HepG2 (cell line): ENCODE data around the gene PLOD3. TPM values are rescaled to one million over a fixed set of nuclear protein-coding genes. Genes with fewer than 3 reads are reported as not detected.

ENCODE experiments used
- ARID4A ChIP-seq: sonication (generic); formaldehyde crosslinking; IDR thresholded peaks from 2 replicates; pipeline ENCODE4 v1.5.0; 2020; ENCODE audit warnings: mild to moderate bottlenecking, missing genetic modification reagents, borderline replicate concordance
- ATF1 ChIP-seq: IDR thresholded peaks from 2 replicates; pipeline ENCODE4 v1.6.1; 2016; ENCODE audit warnings: mild to moderate bottlenecking, control low read depth
- ATF7-NPFF ChIP-seq: sonication (generic); formaldehyde crosslinking; IDR thresholded peaks from 2 replicates; pipeline ENCODE4 v1.8.1; 2023; ENCODE audit warnings: mild to moderate bottlenecking, low read depth, missing genetic modification reagents, moderate library complexity
- ERF ChIP-seq: IDR thresholded peaks from 2 replicates; pipeline ENCODE4 v1.6.1; 2018; ENCODE audit warnings: missing biosample characterization, missing genetic modification reagents
- FOSL2 ChIP-seq: sonication (generic); formaldehyde crosslinking; IDR thresholded peaks from 2 replicates; pipeline ENCODE4 v1.4.0; 2020; ENCODE audit warnings: missing genetic modification reagents
- FOXM1 ChIP-seq: sonication (generic); formaldehyde crosslinking; IDR thresholded peaks from 2 replicates; pipeline ENCODE4 v1.5.0; 2020; ENCODE audit warnings: missing genetic modification reagents
- FOXO1 ChIP-seq: sonication (generic); formaldehyde crosslinking; IDR thresholded peaks from 2 replicates; pipeline ENCODE4 v1.4.0; 2020; ENCODE audit warnings: missing genetic modification reagents
- HMGA1 ChIP-seq: sonication (generic); formaldehyde crosslinking; conservative IDR thresholded peaks from 2 replicates; pipeline ENCODE4 v1.4.0; 2020; ENCODE audit warnings: missing genetic modification reagents
- HOXA7 ChIP-seq: sonication (generic); formaldehyde crosslinking; IDR thresholded peaks from 2 replicates; pipeline ENCODE4 v1.8.1; 2022; ENCODE audit warnings: mild to moderate bottlenecking, missing genetic modification reagents, moderate library complexity
- ISX ChIP-seq: sonication (generic); formaldehyde crosslinking; conservative IDR thresholded peaks from 2 replicates; pipeline ENCODE4 v1.5.0; 2020; ENCODE audit warnings: missing genetic modification reagents
- JARID2 ChIP-seq: sonication (generic); formaldehyde crosslinking; IDR thresholded peaks from 2 replicates; pipeline ENCODE4 v1.8.1; 2023; ENCODE audit warnings: missing genetic modification reagents, inconsistent platforms; ENCODE audit not compliant: insufficient replicate concordance
- KLF6 ChIP-seq: IDR thresholded peaks from 2 replicates; pipeline ENCODE4 v1.8.0; 2016; ENCODE audit warnings: missing biosample characterization, missing genetic modification reagents
- NFIC ChIP-seq: IDR thresholded peaks from 2 replicates; pipeline ENCODE4 v1.6.1; 2012; ENCODE audit warnings: mild to moderate bottlenecking, low read length, inconsistent platforms
- POGZ ChIP-seq: sonication (generic); formaldehyde crosslinking; IDR thresholded peaks from 2 replicates; pipeline ENCODE4 v1.4.0; 2020; ENCODE audit warnings: mild to moderate bottlenecking, missing genetic modification reagents
- SKI ChIP-seq: fragments of 450-650 bp; IDR thresholded peaks from one replicate; pipeline ENCODE4 v1.6.1; 2018; ENCODE audit warnings: mild to moderate bottlenecking; ENCODE audit not compliant: partially characterized antibody
- STAG1 ChIP-seq: sonication (generic); formaldehyde crosslinking; IDR thresholded peaks from 2 replicates; pipeline ENCODE4 v1.4.0; 2020; ENCODE audit warnings: missing genetic modification reagents
- SUZ12 ChIP-seq: fragments of 150-350 bp; IDR thresholded peaks from 2 replicates; pipeline ENCODE4 v1.6.1; 2014; ENCODE audit warnings: low read depth, low read length
- TOE1 ChIP-seq: sonication (generic); formaldehyde crosslinking; IDR thresholded peaks from 2 replicates; pipeline ENCODE4 v1.4.0; 2020; ENCODE audit warnings: mild to moderate bottlenecking, missing genetic modification reagents
- ZFP37 ChIP-seq: sonication (generic); formaldehyde crosslinking; IDR thresholded peaks from 2 replicates; pipeline ENCODE4 v1.4.0; 2020; ENCODE audit warnings: missing genetic modification reagents, borderline replicate concordance
- ZNF432 ChIP-seq: sonication (generic); formaldehyde crosslinking; IDR thresholded peaks from 2 replicates; pipeline ENCODE4 v1.5.0; 2020; ENCODE audit warnings: missing genetic modification reagents, mild to moderate bottlenecking, borderline replicate concordance
- ZNF441 ChIP-seq: sonication (generic); formaldehyde crosslinking; IDR thresholded peaks from 2 replicates; pipeline ENCODE4 v1.7.0; 2021; ENCODE audit warnings: missing genetic modification reagents, borderline replicate concordance
- ZNF550 ChIP-seq: sonication (generic); formaldehyde crosslinking; IDR thresholded peaks from 2 replicates; pipeline ENCODE4 v1.4.0; 2020; ENCODE audit warnings: mild to moderate bottlenecking, missing genetic modification reagents, borderline replicate concordance
- ZNF629 ChIP-seq: sonication (generic); formaldehyde crosslinking; conservative IDR thresholded peaks from 2 replicates; pipeline ENCODE4 v1.5.0; 2020; ENCODE audit warnings: missing genetic modification reagents
- ZNF782 ChIP-seq: sonication (generic); formaldehyde crosslinking; IDR thresholded peaks from 2 replicates; pipeline ENCODE4 v1.4.0; 2020; ENCODE audit warnings: missing genetic modification reagents, mild to moderate bottlenecking, borderline replicate concordance
- ZNF878 ChIP-seq: sonication (generic); formaldehyde crosslinking; IDR thresholded peaks from 2 replicates; pipeline ENCODE4 v1.8.1; 2023; ENCODE audit warnings: mild to moderate bottlenecking, missing genetic modification reagents, moderate library complexity
- polyA plus RNA-seq, 8 experiments: library from polyadenylated mRNA; depleted of rRNA in 3 of 8; stranded (reverse) in 7 of 8; unstranded in 1 of 8; fragments of >200 nt; fragmentation: Illumina TruSeq in 4 of 8; extraction: Trizol in 4 of 8; gene quantifications; 2 replicates each; pipeline versions ENCODE4 v1.2.1 to v1.2.3, GENCODE V29; 2011 to 2016; ENCODE audit warnings: low read depth in 4 of 8, missing spikeins in 1 of 8, mixed read lengths in 1 of 8; ENCODE audit not compliant: insufficient read depth in 1 of 8
- total RNA-seq, 5 experiments: library from RNA; depleted of rRNA; stranded (reverse); fragments of >200 nt; fragmentation: Illumina TruSeq; extraction: Trizol; gene quantifications; 2 replicates each; pipeline ENCODE4 v1.2.3, GENCODE V29; 2016; ENCODE audit warnings: low read depth in 1 of 5
- TF ChIP-seq, protein P1 (sequence below): sonication (generic); formaldehyde crosslinking; IDR thresholded peaks from 2 replicates; pipeline ENCODE4 v1.4.0; 2020; ENCODE audit warnings: missing genetic modification reagents

Gene PLOD3
- total and polyA plus RNA-seq, 2 of the 13 experiments (the other 11 are each of a cell fraction or from before 2014, with no cell fraction given) = 65.8 to 67.4 TPM

DNA sequence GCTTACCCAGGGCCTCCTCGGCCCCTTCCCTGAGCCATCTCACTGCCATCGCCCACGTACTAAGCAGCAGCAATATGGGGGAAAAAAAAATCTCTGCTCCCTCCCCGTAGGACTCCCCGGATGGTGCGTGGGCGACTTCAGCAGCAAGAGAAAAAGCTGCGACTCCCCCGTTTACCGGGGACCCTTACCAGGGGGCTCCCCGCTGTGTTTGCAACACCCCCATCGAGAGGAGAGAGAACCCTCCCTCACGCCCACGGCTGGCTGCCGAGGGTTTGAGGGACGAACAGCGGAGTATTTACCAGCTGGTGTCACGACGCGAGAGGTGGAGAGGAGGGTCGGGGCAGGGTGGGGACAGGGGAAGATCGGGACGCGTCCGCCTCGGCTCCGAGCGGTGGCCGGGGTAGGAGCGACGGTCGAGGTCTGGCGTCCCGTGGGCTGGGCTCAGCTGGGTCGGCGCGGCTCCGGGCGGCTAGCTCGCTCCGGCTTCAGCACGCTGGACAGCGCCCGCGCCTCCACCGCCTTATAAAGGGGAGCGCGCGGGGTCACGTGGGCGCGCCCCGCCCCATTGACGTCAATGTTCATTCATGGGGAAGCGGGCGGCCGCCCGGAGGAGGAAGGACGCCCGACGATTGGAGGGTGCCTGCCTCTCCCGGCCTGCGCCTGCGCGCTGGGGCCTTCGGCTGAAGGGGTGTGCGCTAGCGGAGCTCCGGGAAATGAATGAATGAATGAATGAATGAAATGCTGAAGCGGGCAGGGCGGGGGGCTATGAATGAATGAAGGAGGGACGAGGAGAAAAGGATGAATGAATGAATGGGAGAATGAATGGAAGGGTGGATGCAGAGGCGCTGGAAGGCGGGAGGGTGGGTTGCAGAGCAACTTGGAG lies 52.1 kb downstream of the PLOD3 start, which contains the start of gene VGF (continued):
- TF ChIP-seq NFIC (no peak), ERF (peak; percentile 100), FOXM1 (CRISPR knock-in tag) (peak; percentile 94), ZNF432 (CRISPR knock-in tag) (peak; percentile 90), KLF6 (CRISPR knock-in tag) (peak; percentile 100), SKI (no peak), ZNF782 (peak; percentile 99; the same call in 1 of the 2 replicates), ZNF441 (peak; percentile 96), POGZ (CRISPR knock-in tag) (peak; percentile 83), ARID4A (CRISPR knock-in tag) (peak; percentile 97), STAG1 (CRISPR knock-in tag) (no peak), ATF1 (CRISPR knock-in tag) (peak; percentile 50), FOSL2 (CRISPR knock-in tag) (peak; percentile 82), ZNF629 (CRISPR knock-in tag) (peak; percentile 64), ZNF878 (CRISPR knock-in tag) (peak; percentile 98), TOE1 (CRISPR knock-in tag) (peak; percentile 88), SUZ12 (no peak), JARID2 (CRISPR knock-in tag) (peak; percentile 90), ZFP37 (CRISPR knock-in tag) (peak; percentile 98), HMGA1 (CRISPR knock-in tag) (no peak), HOXA7 (0 out of 2 replicates have a peak, but pooled peaks have one; percentile 69), FOXO1 (CRISPR knock-in tag) (peak; percentile 93), ZNF550 (CRISPR knock-in tag) (no peak), ATF7-NPFF (CRISPR knock-in tag) (peak; percentile 99), ISX (CRISPR knock-in tag) (peak; percentile 96)
- TF ChIP-seq, protein P1, sequence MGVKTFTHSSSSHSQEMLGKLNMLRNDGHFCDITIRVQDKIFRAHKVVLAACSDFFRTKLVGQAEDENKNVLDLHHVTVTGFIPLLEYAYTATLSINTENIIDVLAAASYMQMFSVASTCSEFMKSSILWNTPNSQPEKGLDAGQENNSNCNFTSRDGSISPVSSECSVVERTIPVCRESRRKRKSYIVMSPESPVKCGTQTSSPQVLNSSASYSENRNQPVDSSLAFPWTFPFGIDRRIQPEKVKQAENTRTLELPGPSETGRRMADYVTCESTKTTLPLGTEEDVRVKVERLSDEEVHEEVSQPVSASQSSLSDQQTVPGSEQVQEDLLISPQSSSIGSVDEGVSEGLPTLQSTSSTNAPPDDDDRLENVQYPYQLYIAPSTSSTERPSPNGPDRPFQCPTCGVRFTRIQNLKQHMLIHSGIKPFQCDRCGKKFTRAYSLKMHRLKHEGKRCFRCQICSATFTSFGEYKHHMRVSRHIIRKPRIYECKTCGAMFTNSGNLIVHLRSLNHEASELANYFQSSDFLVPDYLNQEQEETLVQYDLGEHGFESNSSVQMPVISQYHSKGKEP (CRISPR knock-in tag) = peak; percentile 99
